Sigmoid colon (tissue), 7 donors: ENCODE results near the gene C8B. TPM values are rescaled to one million over a fixed set of nuclear protein-coding genes. Genes with fewer than 3 reads are reported as not detected.

Experiments
- DNase-seq: peaks from one replicate; pipeline ENCODE4 v3.0.0-alpha.2; 2019
- H3K27ac ChIP-seq, 4 donors: fragments of 200-600 bp; sonication (generic); one replicate each; pipeline ENCODE4 v1.5.1; 2016 to 2019; ENCODE audit warnings: mild to moderate bottlenecking in 1 of 4
- H3K27me3 ChIP-seq, 3 donors: fragments of 200-600 bp; sonication (generic); one replicate each; pipeline ENCODE4 v1.5.1; 2019; ENCODE audit warnings: mild to moderate bottlenecking in 1 of 3
- H3K36me3 ChIP-seq, 4 donors: fragments of 200-600 bp; sonication (generic); one replicate each; pipeline ENCODE4 v1.5.1; 2016 to 2019
- H3K4me1 ChIP-seq, 4 donors: fragments of 200-600 bp; sonication (generic); one replicate each; pipeline ENCODE4 v1.5.1; 2017 to 2019
- H3K4me3 ChIP-seq, 4 donors: fragments of 200-600 bp; sonication (generic); one replicate each; pipeline ENCODE4 v1.5.1; 2017 to 2019; ENCODE audit warnings: mild to moderate bottlenecking in 2 of 4, moderate library complexity in 1 of 4
- H3K9me3 ChIP-seq, 4 donors: fragments of 200-600 bp in 3 of 4; sonication (generic) in 3 of 4; one replicate each; pipeline versions ENCODE4 v1.5.1 to v1.6.1; 2013 to 2019
- CTCF ChIP-seq, 4 experiments: fragments of 450-650 bp in 3 of 4; fragments of 200-600 bp in 1 of 4; IDR thresholded peaks; one replicate each; pipeline ENCODE4 v1.5.1; 2016 to 2019; ENCODE audit warnings: antibody characterized with exemption in 4 of 4, mild to moderate bottlenecking in 3 of 4, moderate library complexity in 2 of 4
- EP300 ChIP-seq, 4 donors: sonication (generic); formaldehyde crosslinking; IDR thresholded peaks; one replicate each; pipeline ENCODE4 v1.6.1; 2017; ENCODE audit warnings: antibody characterized with exemption in 4 of 4
- POLR2A ChIP-seq, 2 donors: fragments of 450-650 bp; IDR thresholded peaks; one replicate each; pipeline ENCODE4 v1.6.1; 2016; ENCODE audit warnings: antibody characterized with exemption in 2 of 2, mild to moderate bottlenecking in 2 of 2, moderate library complexity in 2 of 2
- POLR2AphosphoS5 ChIP-seq, 4 donors: sonication (generic); formaldehyde crosslinking; IDR thresholded peaks; one replicate each; pipeline ENCODE4 v1.6.1; 2017; ENCODE audit warnings: antibody characterized with exemption in 4 of 4
- WGBS, 2 donors: extraction: QIAGEN DNeasy Blood & Tissue Kit; methylation state at CpG; one replicate each; pipeline ENCODE4 v1.1.7; 2013; 5-methylcytosine and 5-hydroxymethylcytosine counted together
- intact Hi-C: fragments of 100-400 bp; cut with DNase I; formaldehyde crosslinking; loops from one replicate; pipeline ENCODE4 v1.15.1; 2023
- polyA plus RNA-seq, 3 donors: library from polyadenylated mRNA; stranded (reverse); fragments of 200-250 nt; gene quantifications; one replicate each; pipeline ENCODE4 v1.2.3, GENCODE V29; 2013
- total RNA-seq, 4 donors: library from RNA; depleted of rRNA; stranded (reverse); fragments of >200 nt; gene quantifications; one replicate each; pipeline ENCODE4 v1.1.0, GENCODE V29; 2016
- donor health status: healthy with polysubstance abuse.
- donor health status: Bipolar disorder and iron deficiency.
- donor health status: healthy.

Gene C8B
- total and polyA plus RNA-seq, 7 donors = not detected

- Histone ChIP-seq H3K27me3 (no peaks in the 10 kb centered on the region), H3K27ac (no peak overlapping the region), H3K9me3 (no peaks in the 10 kb centered on the region), H3K4me1 (no peaks in the 10 kb centered on the region), H3K4me3 (no peak overlapping the region), H3K36me3 (no peaks in the 10 kb centered on the region)
- TF ChIP-seq EP300 (IDR thresholded peaks at IDR 0.05) (no peak), POLR2AphosphoS5 (IDR thresholded peaks at IDR 0.05) (no peak), POLR2A (IDR thresholded peaks at IDR 0.05) (no peak), CTCF (IDR thresholded peaks at IDR 0.05) (no peak)
- DNase-seq = no peak
- WGBS, 2 donors = 48 to 82% methylated on average over 2 of the region's 2 CpGs
- intact Hi-C loops = no loop called here
Measured at GRCh38 chr1:56986397-56986796, 20.6 kb upstream of the C8B start.

GRCh38 chr1:56985857-56986256, 20.0 kb upstream of the C8B start:
- intact Hi-C loops = no loop called here
- no peak for TF ChIP-seq POLR2AphosphoS5 (IDR thresholded peaks at IDR 0.05)
- TF ChIP-seq CTCF (IDR thresholded peaks at IDR 0.05) = no peak
- TF ChIP-seq EP300 (IDR thresholded peaks at IDR 0.05) = no peak
- TF ChIP-seq POLR2A (IDR thresholded peaks at IDR 0.05) = no peak
- H3K9me3 ChIP-seq = no peaks in the 10 kb centered on the region
- no peaks in the 10 kb centered on the region for H3K36me3 ChIP-seq
- 74 to 84% methylated on average over 2 of the region's 2 CpGs for WGBS, 2 donors
- H3K4me1 ChIP-seq = no peaks in the 10 kb centered on the region
- no peak overlapping the region for H3K27ac ChIP-seq
- no peaks in the 10 kb centered on the region for H3K27me3 ChIP-seq
- H3K4me3 ChIP-seq = no peak overlapping the region
- DNase-seq = no peak

GRCh38 chr1:56983484-56983883, 17.7 kb upstream of the C8B start:
- H3K4me3 ChIP-seq = no peak overlapping the region
- TF ChIP-seq POLR2A (IDR thresholded peaks at IDR 0.05) (no peak), CTCF (IDR thresholded peaks at IDR 0.05) (no peak), POLR2AphosphoS5 (IDR thresholded peaks at IDR 0.05) (no peak), EP300 (IDR thresholded peaks at IDR 0.05) (no peak)
- no peaks in the 10 kb centered on the region for H3K27me3 ChIP-seq
- no peak for DNase-seq
- no peak overlapping the region for H3K27ac ChIP-seq
- H3K9me3 ChIP-seq = no peaks in the 10 kb centered on the region
- no peaks in the 10 kb centered on the region for H3K36me3 ChIP-seq
- intact Hi-C loops = no loop called here
- no peaks in the 10 kb centered on the region for H3K4me1 ChIP-seq
- WGBS, 2 donors = 66 to 67% methylated on average over 6 of the region's 6 CpGs

GRCh38 chr1:56979986-56980755, 14.4 kb upstream of the C8B start:
- H3K9me3 ChIP-seq = no peaks in the 10 kb centered on the region
- WGBS, 2 donors = 45 to 51% methylated on average over 4 of the region's 4 CpGs
- intact Hi-C loops = no loop called here

More at GRCh38 chr1:56979986-56980755, 14.4 kb upstream of the C8B start:
- Histone ChIP-seq H3K4me3 (no peak overlapping the region), H3K4me1 (no peaks in the 10 kb centered on the region), H3K27ac (no peak overlapping the region), H3K27me3 (no peaks in the 10 kb centered on the region), H3K36me3 (no peaks in the 10 kb centered on the region)
- no peak for TF ChIP-seq EP300 (IDR thresholded peaks at IDR 0.05)
- no peak for TF ChIP-seq CTCF (IDR thresholded peaks at IDR 0.05)
- TF ChIP-seq POLR2A (IDR thresholded peaks at IDR 0.05) = no peak
- TF ChIP-seq POLR2AphosphoS5 (IDR thresholded peaks at IDR 0.05) = no peak
- no peak for DNase-seq
